ENCODE measurements around the gene ARIH1. TPM values are rescaled to one million over a fixed set of nuclear protein-coding genes. Genes with fewer than 3 reads are reported as not detected.

ARIH1 gene
- total and polyA plus RNA-seq, 10 donors, result 14.8 to 171 (median 62.7) TPM

GRCh38 chr15:72487070-72487797 lies 13.1 kb downstream of the ARIH1 start:
- WGBS, 5 donors, result 87 to 98% (median 92%) methylated on average over 1 of the region's 1 CpG
- intact Hi-C loops (cut with DNase I; ENCODE audit: low total_unique reads), result no loop called here
- TF ChIP-seq POLR2AphosphoS5 (IDR thresholded peaks at IDR 0.05) (no peak), CTCF (IDR thresholded peaks at IDR 0.05 in 8 of 11, conservative IDR thresholded peaks at IDR 0.05 in 3 of 11) (no peak), POLR2A (IDR thresholded peaks at IDR 0.05) (no peak)
- H3K36me3 ChIP-seq, result peaks cover 0 to 14% (median 0%) of the 10 kb centered on the region in 6 donors
- H3K9me3 ChIP-seq, result peaks cover 0 to 6% (median 2%) of the 10 kb centered on the region in 8 donors
- peaks cover 18 to 97% (median 77%) of the 10 kb centered on the region in 6 donors for H3K4me1 ChIP-seq
- no peak overlapping the region for H3K4me3 ChIP-seq
- H3K27ac ChIP-seq, result no peak overlapping the region
- no peak for DNase-seq
- H3K27me3 ChIP-seq (replicated peaks in 1 of 7), result no peaks in the 10 kb centered on the region

- no peak for DNase-seq
- H3K27me3 ChIP-seq (replicated peaks in 1 of 7), result no peaks in the 10 kb centered on the region
- H3K36me3 ChIP-seq, result peaks cover 0 to 14% (median 0%) of the 10 kb centered on the region in 6 donors
- peaks cover 8 to 97% (median 78%) of the 10 kb centered on the region in 6 donors for H3K4me1 ChIP-seq
- H3K9me3 ChIP-seq, result peaks cover 0 to 6% (median 2%) of the 10 kb centered on the region in 8 donors
- intact Hi-C loops (cut with DNase I; ENCODE audit: low total_unique reads), result no loop called here
- 95 to 99% (median 96%) methylated on average over 2 of the region's 2 CpGs for WGBS, 5 donors
- H3K27ac ChIP-seq, result no peak overlapping the region
- no peak overlapping the region for H3K4me3 ChIP-seq
- TF ChIP-seq POLR2AphosphoS5 (IDR thresholded peaks at IDR 0.05) (no peak), POLR2A (IDR thresholded peaks at IDR 0.05) (no peak), CTCF (IDR thresholded peaks at IDR 0.05 in 8 of 11, conservative IDR thresholded peaks at IDR 0.05 in 3 of 11) (no peak)
These were observed 14.4 kb downstream of the ARIH1 start for GRCh38 chr15:72488558-72488957.

- intact Hi-C loops (cut with DNase I; ENCODE audit: low total_unique reads), result no loop called here
- peaks cover 0 to 8% (median 0%) of the 10 kb centered on the region in 6 donors for H3K36me3 ChIP-seq
- H3K27ac ChIP-seq, result no peak overlapping the region
- TF ChIP-seq POLR2A (IDR thresholded peaks at IDR 0.05) (no peak), CTCF (IDR thresholded peaks at IDR 0.05 in 8 of 11, conservative IDR thresholded peaks at IDR 0.05 in 3 of 11) (no peak), POLR2AphosphoS5 (IDR thresholded peaks at IDR 0.05) (no peak)
- no peaks in the 10 kb centered on the region for H3K27me3 ChIP-seq (replicated peaks in 1 of 7)
- no peak for DNase-seq
- WGBS, 5 donors, result 94 to 98% (median 96%) methylated on average over 7 of the region's 7 CpGs
- H3K4me1 ChIP-seq, result peaks cover 22 to 100% (median 87%) of the 10 kb centered on the region in 6 donors
- H3K4me3 ChIP-seq, result no peak overlapping the region
- peaks cover 0 to 3% (median under 1%) of the 10 kb centered on the region in 8 donors for H3K9me3 ChIP-seq
These were observed 15.9 kb downstream of the ARIH1 start for GRCh38 chr15:72489943-72490554.

- Histone ChIP-seq H3K27ac (no peak overlapping the region), H3K4me3 (no peak overlapping the region), H3K4me1 (peaks cover 24 to 100% (median 87%) of the 10 kb centered on the region in 6 donors), H3K27me3 (replicated peaks in 1 of 7) (no peaks in the 10 kb centered on the region), H3K9me3 (no peaks in the 10 kb centered on the region), H3K36me3 (peaks cover 0 to 9% (median 0%) of the 10 kb centered on the region in 6 donors)
- no peak for DNase-seq
- TF ChIP-seq CTCF (IDR thresholded peaks at IDR 0.05 in 8 of 11, conservative IDR thresholded peaks at IDR 0.05 in 3 of 11), result no peak
- no peak for TF ChIP-seq POLR2AphosphoS5 (IDR thresholded peaks at IDR 0.05)
- 34 to 64% (median 38%) methylated on average over 2 of the region's 2 CpGs for WGBS, 5 donors
- intact Hi-C loops (cut with DNase I; ENCODE audit: low total_unique reads), result no loop called here
These were observed 17.6 kb downstream of the ARIH1 start for GRCh38 chr15:72491768-72492167.

Measured in spleen (tissue), 11 donors.